Measurements from ENCODE around the gene ACACA.
"Not testable (repeated sequence)": the region's sequence is repeated elsewhere in the genome, so short reads cannot be mapped to it uniquely, and the experiment has no call there.

ACACA gene

DNA sequence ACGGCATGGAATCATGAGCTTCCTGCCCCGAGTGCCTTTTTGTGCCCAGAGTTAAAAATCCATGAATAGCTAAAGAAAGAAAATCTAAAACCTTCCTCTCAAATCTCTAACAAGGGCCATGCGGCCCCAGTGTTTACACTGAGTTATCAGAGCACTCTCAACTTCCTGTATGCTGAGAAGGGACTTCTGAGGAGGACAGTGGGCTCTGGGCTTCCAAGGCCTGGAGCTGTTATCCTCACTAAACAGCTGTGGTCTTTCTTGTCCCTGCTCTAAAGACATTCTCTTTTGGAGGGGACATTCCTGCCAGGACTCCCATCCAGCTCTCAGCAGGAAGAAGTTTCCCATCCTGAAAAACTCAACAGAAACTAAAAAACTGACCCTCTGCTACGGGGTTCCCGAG is 322.3 kb downstream of the ACACA start:
- TF ChIP-seq, protein P1, sequence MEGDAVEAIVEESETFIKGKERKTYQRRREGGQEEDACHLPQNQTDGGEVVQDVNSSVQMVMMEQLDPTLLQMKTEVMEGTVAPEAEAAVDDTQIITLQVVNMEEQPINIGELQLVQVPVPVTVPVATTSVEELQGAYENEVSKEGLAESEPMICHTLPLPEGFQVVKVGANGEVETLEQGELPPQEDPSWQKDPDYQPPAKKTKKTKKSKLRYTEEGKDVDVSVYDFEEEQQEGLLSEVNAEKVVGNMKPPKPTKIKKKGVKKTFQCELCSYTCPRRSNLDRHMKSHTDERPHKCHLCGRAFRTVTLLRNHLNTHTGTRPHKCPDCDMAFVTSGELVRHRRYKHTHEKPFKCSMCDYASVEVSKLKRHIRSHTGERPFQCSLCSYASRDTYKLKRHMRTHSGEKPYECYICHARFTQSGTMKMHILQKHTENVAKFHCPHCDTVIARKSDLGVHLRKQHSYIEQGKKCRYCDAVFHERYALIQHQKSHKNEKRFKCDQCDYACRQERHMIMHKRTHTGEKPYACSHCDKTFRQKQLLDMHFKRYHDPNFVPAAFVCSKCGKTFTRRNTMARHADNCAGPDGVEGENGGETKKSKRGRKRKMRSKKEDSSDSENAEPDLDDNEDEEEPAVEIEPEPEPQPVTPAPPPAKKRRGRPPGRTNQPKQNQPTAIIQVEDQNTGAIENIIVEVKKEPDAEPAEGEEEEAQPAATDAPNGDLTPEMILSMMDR (IDR thresholded peaks at IDR 0.05; ENCODE audit: low read depth, low read length, missing control alignments), result no peak
- no peak overlapping the region for H3K4me3 ChIP-seq (ENCODE audit: low read depth, low read length)
- DNase-seq (ENCODE audit: low read depth), result no peak

DNA sequence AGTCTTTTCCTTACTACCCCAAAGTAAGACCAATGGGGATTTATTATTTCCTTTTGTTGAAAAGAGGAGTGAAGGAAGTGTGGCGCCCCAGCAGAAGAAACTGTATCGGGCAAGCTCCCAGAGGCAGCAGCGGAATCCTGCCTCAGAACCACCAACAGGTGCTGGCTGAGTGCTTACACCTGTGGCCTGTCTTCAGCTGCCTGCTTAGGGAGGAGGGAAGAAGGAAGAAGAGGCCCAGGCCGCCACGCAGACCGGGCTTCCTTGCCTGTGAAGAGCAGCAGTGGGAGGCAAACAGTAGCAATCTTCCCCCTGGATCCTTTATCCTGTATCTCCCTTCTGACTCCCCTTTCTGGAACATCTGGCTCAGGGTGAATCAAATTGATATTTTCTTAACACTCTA is 323.2 kb downstream of the ACACA start:
- H3K4me3 ChIP-seq (ENCODE audit: low read depth, low read length), result no peak overlapping the region
- DNase-seq (ENCODE audit: low read depth), result no peak
- TF ChIP-seq, protein P1 (IDR thresholded peaks at IDR 0.05; ENCODE audit: low read depth, low read length, missing control alignments), result no peak

DNA sequence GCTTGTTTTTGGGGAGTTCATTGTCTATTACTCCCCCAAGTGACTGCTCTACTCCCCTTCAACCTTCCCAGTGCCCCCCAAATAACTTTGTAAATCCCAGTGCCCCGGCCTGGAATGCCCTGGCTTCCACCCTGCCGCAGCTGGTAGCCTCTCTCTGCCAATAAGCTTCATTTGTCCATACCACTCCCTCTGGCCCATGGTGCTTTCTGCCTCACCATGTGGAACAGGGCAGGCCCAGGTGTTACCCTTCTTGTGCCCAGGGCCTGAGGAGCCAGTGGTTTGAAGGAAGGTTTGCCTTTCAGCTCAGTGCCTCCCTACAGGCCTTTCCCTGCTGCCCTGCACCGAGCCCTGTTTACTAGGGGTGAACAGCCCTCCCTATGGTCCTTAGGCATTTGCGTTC is 323.7 kb downstream of the ACACA start:
- TF ChIP-seq, protein P1 (IDR thresholded peaks at IDR 0.05; ENCODE audit: low read depth, low read length, missing control alignments), result no peak
- no peak overlapping the region for H3K4me3 ChIP-seq (ENCODE audit: low read depth, low read length)
- no peak for DNase-seq (ENCODE audit: low read depth)

DNA sequence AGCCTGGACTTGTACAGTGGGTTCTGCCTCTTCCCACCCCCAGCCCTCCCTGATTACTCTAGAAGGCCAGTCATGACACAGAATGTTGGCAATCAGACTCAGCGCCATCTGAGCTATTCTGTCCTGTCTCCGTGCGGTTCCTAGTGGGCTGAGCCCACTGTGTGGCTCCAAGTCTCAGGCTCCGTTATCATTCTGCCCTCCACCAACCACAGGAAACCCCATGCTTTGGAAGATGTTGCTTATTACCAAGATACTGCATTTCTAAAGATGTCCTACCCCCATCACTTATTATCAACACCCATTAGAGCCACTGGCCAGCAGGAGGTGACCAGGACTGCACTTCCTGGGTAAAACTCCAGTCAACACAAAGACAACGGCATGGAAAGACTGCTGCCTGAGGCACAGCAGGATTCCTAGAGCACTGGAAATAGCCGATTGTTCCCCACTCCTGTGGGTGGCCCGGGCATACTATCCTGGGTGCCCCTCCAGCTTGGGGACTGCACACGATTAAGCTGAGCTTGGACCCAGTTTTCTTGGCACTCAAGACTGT is 324.2 kb downstream of the ACACA start:
- no peak overlapping the region for H3K4me3 ChIP-seq (ENCODE audit: low read depth, low read length)
- TF ChIP-seq, protein P1 (IDR thresholded peaks at IDR 0.05; ENCODE audit: low read depth, low read length, missing control alignments), result no peak
- DNase-seq (ENCODE audit: low read depth), result no peak

DNA sequence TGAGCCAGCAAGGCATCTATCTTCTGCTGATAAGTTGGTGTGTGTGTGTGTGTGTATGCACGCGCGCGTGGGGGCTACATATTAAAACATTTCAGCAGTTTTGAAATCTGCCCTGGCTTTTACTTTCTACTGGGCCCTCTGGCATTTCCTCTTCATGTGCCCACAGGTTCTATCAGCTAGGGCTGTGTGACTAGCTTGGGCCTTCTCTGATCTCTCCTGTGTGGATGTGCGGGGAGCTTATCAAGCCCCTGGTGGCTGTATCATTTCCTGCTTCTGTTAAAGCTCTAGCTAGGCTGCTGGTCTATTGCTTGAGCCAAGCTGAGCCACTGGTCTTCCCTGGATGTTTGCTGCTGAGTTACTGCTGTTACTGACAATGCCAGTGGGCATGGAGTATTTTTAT is 325.3 kb downstream of the ACACA start:
- no peak overlapping the region for H3K4me3 ChIP-seq (ENCODE audit: low read depth, low read length)
- TF ChIP-seq, protein P1 (IDR thresholded peaks at IDR 0.05; ENCODE audit: low read depth, low read length, missing control alignments), result no peak
- no peak for DNase-seq (ENCODE audit: low read depth)

DNA sequence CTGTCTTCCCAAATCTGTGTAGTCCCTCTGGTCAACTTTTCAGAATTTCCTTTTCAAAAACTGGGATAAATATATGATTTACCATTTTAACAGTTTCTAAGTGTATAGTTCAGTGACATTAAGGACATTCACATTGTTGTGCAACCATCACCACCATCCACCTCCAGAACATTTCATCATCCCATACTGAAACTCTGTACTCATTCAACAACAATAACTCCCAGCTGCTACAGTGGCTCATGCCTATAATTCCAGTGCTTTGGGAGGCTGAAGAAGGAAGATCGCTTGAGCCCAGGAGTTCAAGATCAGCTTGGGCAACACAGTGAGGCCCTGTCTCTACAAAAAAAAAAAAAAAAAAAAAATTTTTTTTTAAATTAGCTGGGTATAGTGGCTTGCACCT is 326.9 kb downstream of the ACACA start:
- no peak overlapping the region for H3K4me3 ChIP-seq (ENCODE audit: low read depth, low read length)
- no peak for DNase-seq (ENCODE audit: low read depth)
- TF ChIP-seq, protein P1 (IDR thresholded peaks at IDR 0.05; ENCODE audit: low read depth, low read length, missing control alignments), result no peak

DNA sequence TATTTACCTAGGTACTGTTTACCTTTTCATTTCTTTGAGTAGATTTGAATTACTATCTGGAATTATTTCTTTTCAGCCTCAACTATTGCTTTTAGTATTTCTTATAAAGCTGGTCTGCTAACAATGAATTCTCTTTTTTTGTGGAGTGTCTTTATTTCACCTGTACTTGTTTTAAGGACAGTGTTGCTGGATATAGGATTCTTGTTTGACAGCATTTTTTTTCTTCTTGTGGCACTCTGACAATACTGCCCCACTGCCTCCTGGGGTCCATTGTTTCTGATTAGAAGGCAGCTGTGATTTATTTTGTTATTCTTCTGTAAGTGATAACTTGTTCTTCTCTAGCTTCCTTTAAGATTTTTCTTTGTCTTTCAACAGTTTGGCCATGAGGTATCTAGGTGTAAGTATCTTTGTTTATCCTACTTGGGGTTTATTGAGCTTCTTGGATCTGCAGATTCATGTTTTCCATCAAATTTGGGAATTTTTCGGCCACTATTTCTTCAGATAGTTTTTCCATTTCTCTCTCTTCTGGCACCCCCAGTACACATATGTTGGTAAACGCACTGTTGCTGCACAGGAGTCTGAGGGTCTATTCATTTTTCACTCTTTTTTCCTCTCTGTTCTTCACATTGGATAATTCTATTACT is 327.4 kb downstream of the ACACA start:
- no peak for DNase-seq (ENCODE audit: low read depth)
- TF ChIP-seq, protein P1 (IDR thresholded peaks at IDR 0.05; ENCODE audit: low read depth, low read length, missing control alignments), result no peak
- no peak overlapping the region for H3K4me3 ChIP-seq (ENCODE audit: low read depth, low read length)

DNA sequence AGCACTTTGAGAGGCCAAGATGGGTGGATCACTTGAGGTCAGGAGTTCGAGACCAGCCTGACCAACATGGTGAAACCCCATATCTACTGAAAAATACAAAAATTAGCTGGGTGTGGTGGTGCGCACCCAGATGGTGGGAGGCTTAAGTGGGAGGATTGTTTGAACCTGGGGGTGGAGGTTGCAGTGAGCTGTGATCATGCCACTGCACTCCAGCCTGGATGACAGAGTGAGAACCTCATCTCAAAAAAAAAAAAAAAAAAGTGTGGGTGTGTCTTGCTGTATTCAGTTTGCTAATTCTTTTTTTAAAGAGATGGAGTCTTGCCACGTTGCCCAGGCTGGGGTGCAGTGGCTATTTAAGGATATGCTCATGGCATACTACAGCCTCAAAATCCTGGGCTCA is 333.2 kb downstream of the ACACA start:
- not testable (repeated sequence) for DNase-seq (ENCODE audit: low read depth); H3K4me3 ChIP-seq (ENCODE audit: low read depth, low read length)

Measured in GM12864 (cell line).